Mesenchymal stem cell (in vitro differentiated cells and primary cell): Measurements from ENCODE around the gene EED.

ENCODE experiments used
- DNase-seq: peaks from one replicate; pipeline ENCODE4 v3.0.0-alpha.2; 2013
- H2AFZ ChIP-seq: one replicate; pipeline ENCODE4 v1.6.1; 2013; ENCODE audit warnings: low read depth, mild to moderate bottlenecking, control low read depth, inconsistent platforms, low read length, moderate library complexity
- H2AK5ac ChIP-seq: 2 replicates; pipeline ENCODE4 v1.6.1; 2013; ENCODE audit warnings: low read length, moderate library complexity, mild to moderate bottlenecking, inconsistent platforms; ENCODE audit not compliant: severe bottlenecking
- H2BK120ac ChIP-seq: one replicate; pipeline ENCODE4 v1.6.1; 2013; ENCODE audit warnings: low read depth, mild to moderate bottlenecking, inconsistent platforms, low read length, moderate library complexity
- H2BK12ac ChIP-seq, 2 experiments: one replicate each; pipeline ENCODE4 v1.6.1; 2013; ENCODE audit warnings: inconsistent platforms in 2 of 2, low read length in 2 of 2, mild to moderate bottlenecking in 2 of 2, moderate library complexity in 2 of 2, control low read depth in 1 of 2
- H2BK15ac ChIP-seq: one replicate; pipeline ENCODE4 v1.6.1; 2013; ENCODE audit warnings: mild to moderate bottlenecking, low read depth, inconsistent platforms; ENCODE audit not compliant: poor library complexity, severe bottlenecking
- H2BK5ac ChIP-seq: 2 replicates; pipeline ENCODE4 v1.6.1; 2013; ENCODE audit warnings: low read depth, mild to moderate bottlenecking, low read length, control low read depth, inconsistent platforms; ENCODE audit not compliant: poor library complexity, severe bottlenecking
- H3K14ac ChIP-seq, 2 experiments: one replicate each; pipeline ENCODE4 v1.6.1; 2013; ENCODE audit warnings: inconsistent platforms in 2 of 2, low read length in 2 of 2, control low read depth in 1 of 2, mild to moderate bottlenecking in 1 of 2, moderate library complexity in 1 of 2
- H3K18ac ChIP-seq, 2 experiments: one replicate each; pipeline ENCODE4 v1.6.1; 2013; ENCODE audit warnings: inconsistent platforms in 2 of 2, low read length in 2 of 2, control low read depth in 1 of 2, low read depth in 1 of 2, mild to moderate bottlenecking in 1 of 2
- H3K23ac ChIP-seq, 2 experiments: one replicate each; pipeline ENCODE4 v1.6.1; 2013; ENCODE audit warnings: inconsistent platforms in 2 of 2, low read length in 2 of 2, mild to moderate bottlenecking in 2 of 2, moderate library complexity in 2 of 2, control low read depth in 1 of 2
- H3K27ac ChIP-seq: 2 replicates; pipeline ENCODE4 v1.5.1; 2013; ENCODE audit warnings: mild to moderate bottlenecking, moderate library complexity, low read length, control low read depth, inconsistent platforms; ENCODE audit not compliant: poor library complexity, severe bottlenecking
- H3K27me3 ChIP-seq, 2 experiments: 2 replicates each; pipeline versions ENCODE4 v1.6.1 to v1.7.0; 2013; ENCODE audit warnings: low read length in 2 of 2, mild to moderate bottlenecking in 2 of 2, moderate library complexity in 2 of 2, control low read depth in 1 of 2, inconsistent platforms in 1 of 2; ENCODE audit not compliant: control insufficient read depth in 1 of 2, insufficient read depth in 1 of 2
- H3K36me3 ChIP-seq, 2 experiments: 2 replicates each; pipeline versions ENCODE4 v1.6.1 to v1.7.0; 2013; ENCODE audit warnings: low read length in 2 of 2, control low read depth in 1 of 2, inconsistent platforms in 1 of 2, low read depth in 1 of 2, mild to moderate bottlenecking in 1 of 2; ENCODE audit not compliant: insufficient read depth in 2 of 2, control insufficient read depth in 1 of 2
- H3K4ac ChIP-seq, 2 experiments: one replicate each; pipeline ENCODE4 v1.6.1; 2013; ENCODE audit warnings: inconsistent platforms in 2 of 2, low read length in 2 of 2, mild to moderate bottlenecking in 2 of 2, moderate library complexity in 2 of 2, control low read depth in 1 of 2, low read depth in 1 of 2
- H3K4me1 ChIP-seq: 2 replicates; pipeline ENCODE4 v1.6.1; 2013; ENCODE audit warnings: low read depth, low read length, control low read depth; ENCODE audit not compliant: control insufficient read depth, insufficient read depth
- H3K4me2 ChIP-seq: 2 replicates; pipeline ENCODE4 v1.6.1; 2013; ENCODE audit warnings: low read length, mild to moderate bottlenecking, inconsistent platforms; ENCODE audit not compliant: poor library complexity, severe bottlenecking
- H3K4me3 ChIP-seq, 2 experiments: 2 replicates each; pipeline versions ENCODE4 v1.5.1 to v1.7.0; 2013; ENCODE audit warnings: low read length in 2 of 2, mild to moderate bottlenecking in 2 of 2, control low read depth in 1 of 2, low read depth in 1 of 2; ENCODE audit not compliant: insufficient read depth in 1 of 2
- H3K79me1 ChIP-seq: replicated peaks from 2 replicates; pipeline ENCODE4 v1.6.1; 2013; ENCODE audit warnings: mild to moderate bottlenecking, control low read depth, low read length, inconsistent platforms; ENCODE audit not compliant: poor library complexity, severe bottlenecking
- H3K9ac ChIP-seq: 2 replicates; pipeline ENCODE4 v1.7.0; 2013; ENCODE audit warnings: mild to moderate bottlenecking, low read length, moderate library complexity
- H3K9me3 ChIP-seq: 2 replicates; pipeline ENCODE4 v1.7.0; 2013; ENCODE audit warnings: mild to moderate bottlenecking, low read length; ENCODE audit not compliant: control insufficient read depth
- H4K8ac ChIP-seq: one replicate; pipeline ENCODE4 v1.6.1; 2013; ENCODE audit warnings: inconsistent platforms, mild to moderate bottlenecking, low read length, moderate library complexity
- H4K91ac ChIP-seq: one replicate; pipeline ENCODE4 v1.6.1; 2013; ENCODE audit warnings: mild to moderate bottlenecking, low read length, inconsistent platforms
- WGBS: methylation state at CpG from one replicate; pipeline ENCODE4 v1.1.7; 2013; ENCODE audit warnings: mixed read lengths; 5-methylcytosine and 5-hydroxymethylcytosine counted together

EED gene

GRCh38 chr11:86245369-86246292, 1.1 kb downstream of the EED start:
- WGBS, result under 1% methylated on average over 35 of the region's 38 CpGs
- peaks cover 0 to under 1% of the 10 kb centered on the region in 2 experiments for H3K27me3 ChIP-seq
- H2AFZ ChIP-seq, result peak overlapping the region; percentile 53
- no peak overlapping the region for H4K91ac ChIP-seq
- peak overlapping the region in 1 of 2 experiments; percentile 27 for H3K4ac ChIP-seq
- no peaks in the 10 kb centered on the region for H3K9me3 ChIP-seq
- peak overlapping the region in 1 of 2 experiments; percentile 41 for H3K18ac ChIP-seq
- no peak overlapping the region for H2BK120ac ChIP-seq
- H3K23ac ChIP-seq, result peak overlapping the region in 1 of 2 experiments; percentile 36
- peak overlapping the region; percentile 72 to 98 for H3K4me3 ChIP-seq
- H2BK12ac ChIP-seq, result no peak overlapping the region
- peak overlapping the region; percentile 94 for H3K9ac ChIP-seq
- H3K27ac ChIP-seq, result peak overlapping the region; percentile 80
- peaks cover 3% of the 10 kb centered on the region for H3K4me1 ChIP-seq
- no peak overlapping the region for H4K8ac ChIP-seq
- peak; percentile 42 for DNase-seq
- no peak overlapping the region for H2AK5ac ChIP-seq
- no peaks in the 10 kb centered on the region for H3K36me3 ChIP-seq
- H3K79me1 ChIP-seq, result peaks cover 2% of the 10 kb centered on the region
- H3K4me2 ChIP-seq, result peak overlapping the region; percentile 95
- no peak overlapping the region for H3K14ac ChIP-seq
- H2BK15ac ChIP-seq, result no peak overlapping the region
- no peak overlapping the region for H2BK5ac ChIP-seq

GRCh38 chr11:86246293-86246675, 1.7 kb downstream of the EED start:
- Histone ChIP-seq H3K23ac (no peak overlapping the region), H2BK15ac (no peak overlapping the region), H2BK5ac (no peak overlapping the region), H2BK12ac (no peak overlapping the region), H3K9me3 (no peaks in the 10 kb centered on the region), H3K14ac (no peak overlapping the region), H4K8ac (no peak overlapping the region), H3K4me3 (peak overlapping the region in 1 of 2 experiments; percentile 98), H2AK5ac (no peak overlapping the region), H3K27ac (no peak overlapping the region), H3K18ac (no peak overlapping the region), H4K91ac (no peak overlapping the region), H3K4me2 (peak overlapping the region; percentile 95), H3K27me3 (no peaks in the 10 kb centered on the region), H3K4ac (no peak overlapping the region), H3K4me1 (peaks cover 3% of the 10 kb centered on the region), H3K79me1 (peaks cover 2% of the 10 kb centered on the region), H3K36me3 (no peaks in the 10 kb centered on the region), H2BK120ac (no peak overlapping the region), H3K9ac (peak overlapping the region; percentile 94), H2AFZ (no peak overlapping the region)
- no peak for DNase-seq
- WGBS, result 0% methylated on average over 1 of the region's 5 CpGs

- H3K4me2 ChIP-seq, result no peak overlapping the region
These were observed 3.1 kb downstream of the EED start for GRCh38 chr11:86247608-86248007.

GRCh38 chr11:86248609-86249008, 4.1 kb downstream of the EED start:
- Histone ChIP-seq H2BK5ac (no peak overlapping the region), H3K9me3 (no peaks in the 10 kb centered on the region), H3K9ac (no peak overlapping the region), H3K79me1 (peaks cover 2% of the 10 kb centered on the region), H2AK5ac (no peak overlapping the region), H2AFZ (no peak overlapping the region), H3K27ac (no peak overlapping the region), H3K4me1 (peaks cover 3% of the 10 kb centered on the region), H3K4me2 (no peak overlapping the region), H3K14ac (no peak overlapping the region), H2BK12ac (no peak overlapping the region), H2BK120ac (no peak overlapping the region), H3K27me3 (no peaks in the 10 kb centered on the region), H3K36me3 (no peaks in the 10 kb centered on the region), H4K8ac (no peak overlapping the region), H4K91ac (no peak overlapping the region), H2BK15ac (no peak overlapping the region), H3K23ac (no peak overlapping the region), H3K18ac (no peak overlapping the region), H3K4ac (no peak overlapping the region), H3K4me3 (no peak overlapping the region)
- 86% methylated on average over 4 of the region's 4 CpGs for WGBS
- no peak for DNase-seq

More at GRCh38 chr11:86247608-86248007, 3.1 kb downstream of the EED start:
- no peak overlapping the region for H3K4me3 ChIP-seq
- DNase-seq, result no peak
- no peak overlapping the region for H2AK5ac ChIP-seq
- peaks cover 2% of the 10 kb centered on the region for H3K79me1 ChIP-seq
- no peaks in the 10 kb centered on the region for H3K36me3 ChIP-seq
- 100% methylated on average over 1 of the region's 1 CpG for WGBS
- no peak overlapping the region for H3K23ac ChIP-seq
- H3K27me3 ChIP-seq, result no peaks in the 10 kb centered on the region
- H2BK120ac ChIP-seq, result no peak overlapping the region
- H3K9ac ChIP-seq, result no peak overlapping the region
- H3K4me1 ChIP-seq, result peaks cover 3% of the 10 kb centered on the region
- H3K27ac ChIP-seq, result no peak overlapping the region
- no peak overlapping the region for H2BK5ac ChIP-seq
- H3K4ac ChIP-seq, result no peak overlapping the region
- no peaks in the 10 kb centered on the region for H3K9me3 ChIP-seq
- H3K14ac ChIP-seq, result no peak overlapping the region
- H2BK15ac ChIP-seq, result no peak overlapping the region
- H2AFZ ChIP-seq, result no peak overlapping the region
- no peak overlapping the region for H4K8ac ChIP-seq
- H2BK12ac ChIP-seq, result no peak overlapping the region
- no peak overlapping the region for H3K18ac ChIP-seq
- H4K91ac ChIP-seq, result no peak overlapping the region
